ENCODE data around the gene TTC17.
"Not testable (repeated sequence)": the region's sequence is repeated elsewhere in the genome, so short reads cannot be mapped to it uniquely, and the experiment has no call there.

The TTC17 gene

GRCh38 chr11:43358801-43359421 is at the start of gene TTC17:
TTC17 (plus strand) TSS chr11:43358920; CDS start chr11:43358955, 35 bp downstream.
- DNase-seq (ENCODE audit: low read depth in 2 of 2), result peak; percentile 86 to 87

- peak; percentile 84 to 85 for DNase-seq (ENCODE audit: low read depth in 2 of 2)
These were observed 46.7 kb upstream of the TTC17 start, which contains the start of gene API5 for GRCh38 chr11:43311791-43312607. API5 (plus strand) TSS chr11:43311996; CDS start chr11:43312128, 132 bp downstream.

GRCh38 chr11:43315966-43316365 is 42.8 kb upstream of the TTC17 start:
- DNase-seq (ENCODE audit: low read depth in 2 of 2), result no peak

GRCh38 chr11:43316451-43316850 is 42.3 kb upstream of the TTC17 start:
- no peak for DNase-seq (ENCODE audit: low read depth in 2 of 2)

- DNase-seq (ENCODE audit: low read depth in 2 of 2), result no peak
These were observed 30.7 kb upstream of the TTC17 start for GRCh38 chr11:43327987-43328386.

- no peak for DNase-seq (ENCODE audit: low read depth in 2 of 2)
These were observed 30.2 kb upstream of the TTC17 start for GRCh38 chr11:43328482-43328881.

GRCh38 chr11:43341159-43341558 is 17.6 kb upstream of the TTC17 start:
- no peak for DNase-seq (ENCODE audit: low read depth in 2 of 2)

GRCh38 chr11:43351426-43351825 is 7.3 kb upstream of the TTC17 start:
- not testable (repeated sequence) for DNase-seq (ENCODE audit: low read depth in 2 of 2)

- DNase-seq (ENCODE audit: low read depth in 2 of 2), result no peak
These were observed 4.4 kb upstream of the TTC17 start for GRCh38 chr11:43354311-43354710.

- no peak for DNase-seq (ENCODE audit: low read depth in 2 of 2)
These were observed 2.4 kb upstream of the TTC17 start for GRCh38 chr11:43356336-43356735.

- DNase-seq (ENCODE audit: low read depth in 2 of 2), result no peak
These were observed 380 bp upstream of the TTC17 start for GRCh38 chr11:43358279-43358800.

GRCh38 chr11:43359422-43359818 is 700 bp downstream of the TTC17 start:
- no peak for DNase-seq (ENCODE audit: low read depth in 2 of 2)

GRCh38 chr11:43360361-43361032 is 1.8 kb downstream of the TTC17 start:
- no peak for DNase-seq (ENCODE audit: low read depth in 2 of 2)

- DNase-seq (ENCODE audit: low read depth in 2 of 2), result no peak
These were observed 8.0 kb downstream of the TTC17 start for GRCh38 chr11:43366677-43367076.

GRCh38 chr11:43367382-43368178 is 8.9 kb downstream of the TTC17 start:
- no peak for DNase-seq (ENCODE audit: low read depth in 2 of 2)

GRCh38 chr11:43376065-43376464 is 17.3 kb downstream of the TTC17 start:
- DNase-seq (ENCODE audit: low read depth in 2 of 2), result no peak

GRCh38 chr11:43376594-43376993 is 17.9 kb downstream of the TTC17 start:
- DNase-seq (ENCODE audit: low read depth in 2 of 2), result no peak

- no peak for DNase-seq (ENCODE audit: low read depth in 2 of 2)
These were observed 18.7 kb downstream of the TTC17 start for GRCh38 chr11:43377389-43377788.

- no peak for DNase-seq (ENCODE audit: low read depth in 2 of 2)
These were observed 20.2 kb downstream of the TTC17 start for GRCh38 chr11:43378897-43379296.

- DNase-seq (ENCODE audit: low read depth in 2 of 2), result no peak
These were observed 23.1 kb downstream of the TTC17 start for GRCh38 chr11:43381802-43382201.

- DNase-seq (ENCODE audit: low read depth in 2 of 2), result no peak
These were observed 23.9 kb downstream of the TTC17 start for GRCh38 chr11:43382614-43383013.

- no peak for DNase-seq (ENCODE audit: low read depth in 2 of 2)
These were observed 25.7 kb downstream of the TTC17 start for GRCh38 chr11:43384393-43384792.

Data from stimulated activated CD8-positive, alpha-beta memory T cell treated with anti-CD3 and anti-CD28 coated beads, Interleukin-7, amount 100 ng/mL, for 1 hour (primary cell).